ENCODE measurements around the gene ARPIN.
"Not testable (repeated sequence)": the region's sequence is repeated elsewhere in the genome, so short reads cannot be mapped to it uniquely, and the experiment has no call there.

ARPIN gene
- total RNA-seq = 0 to 0.04 (median 0) reads per million in 3 experiments

GRCh38 chr15:89912674-89913396 is at the start of gene ARPIN:
TSS of gene ARPIN (minus strand) at chr15:89912952. CDS start at chr15:89912835, 117 bp downstream.
- DNase-seq = no peak

- no peak for DNase-seq
Observed at GRCh38 chr15:89958107-89958805, 45.5 kb upstream of the ARPIN start.

DNA sequence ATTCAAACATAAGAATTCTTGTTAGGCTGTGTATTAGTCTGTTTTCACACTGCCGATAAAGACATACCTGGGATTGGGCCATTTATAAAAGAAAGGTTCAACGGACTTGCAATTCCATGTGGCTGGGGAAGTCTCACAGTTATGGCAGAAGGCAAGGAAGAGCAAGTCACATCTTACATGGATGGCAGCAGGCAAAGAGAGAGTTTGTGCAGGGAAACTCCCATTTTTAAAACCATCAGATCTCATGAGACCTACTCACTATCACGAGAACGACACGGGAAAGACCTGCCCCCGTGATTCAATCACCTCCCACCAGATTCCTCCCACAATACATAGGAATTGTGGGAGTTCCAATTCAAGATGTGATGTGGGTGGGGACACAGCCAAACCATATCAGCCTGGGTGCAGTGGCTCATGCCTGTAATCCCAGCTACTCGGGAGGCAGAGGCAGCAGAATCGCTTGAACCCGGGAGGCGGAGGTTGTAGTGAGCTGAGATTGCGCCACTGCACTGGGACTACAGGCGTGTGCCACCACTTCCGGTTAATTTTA is 42.8 kb upstream of the ARPIN start:
- DNase-seq = not testable (repeated sequence)

- no peak for DNase-seq
Observed at GRCh38 chr15:89954541-89954940, 41.8 kb upstream of the ARPIN start.

GRCh38 chr15:89948796-89949195 is 36.0 kb upstream of the ARPIN start:
- no peak for DNase-seq

GRCh38 chr15:89947385-89947784 is 34.6 kb upstream of the ARPIN start:
- DNase-seq = no peak

GRCh38 chr15:89946681-89947299 is 34.0 kb upstream of the ARPIN start:
- no peak for DNase-seq

DNA sequence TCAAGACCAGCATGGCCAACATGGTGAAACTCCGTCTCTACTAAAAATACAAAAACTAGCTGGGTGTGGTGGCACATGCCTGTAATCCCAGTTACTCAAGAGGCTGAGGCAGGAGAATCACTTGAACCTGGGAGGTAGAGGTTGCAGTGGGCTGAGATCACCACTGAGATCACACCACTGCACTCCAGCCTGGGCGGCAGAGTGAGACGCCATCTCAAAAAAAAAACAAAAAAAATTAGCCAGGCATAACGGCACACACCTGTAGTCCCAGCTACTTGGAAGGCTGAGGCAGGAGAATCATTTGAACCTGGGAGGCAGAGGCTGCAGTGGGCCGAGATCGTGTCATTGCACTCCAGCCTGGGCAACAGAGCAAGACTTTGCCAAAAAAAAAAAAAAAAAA is 31.0 kb upstream of the ARPIN start:
- DNase-seq = not testable (repeated sequence)

GRCh38 chr15:89939910-89940309 is 27.2 kb upstream of the ARPIN start:
- DNase-seq = no peak

DNA sequence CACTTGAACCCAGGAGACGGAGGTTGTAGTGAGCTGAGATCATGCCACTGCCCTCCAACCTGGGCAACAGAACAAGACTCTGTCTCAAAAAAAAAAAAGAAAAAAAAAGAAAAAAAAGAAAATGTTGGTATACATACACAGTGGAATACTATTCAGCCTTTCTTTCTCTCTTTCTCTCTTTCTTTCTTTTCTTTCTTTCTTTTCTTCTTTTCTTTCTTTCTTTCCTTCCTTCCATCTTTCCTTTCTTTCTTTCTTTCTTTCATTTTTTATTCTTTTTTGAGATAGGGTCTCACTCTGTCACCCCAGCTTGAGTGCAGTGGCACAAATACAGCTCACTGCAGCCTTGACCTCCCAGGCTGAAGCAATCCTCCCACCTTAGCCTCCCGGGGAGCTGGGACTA is 26.6 kb upstream of the ARPIN start:
- DNase-seq = not testable (repeated sequence)

- DNase-seq = no peak
Observed at GRCh38 chr15:89937365-89938350, 24.9 kb upstream of the ARPIN start.

GRCh38 chr15:89936786-89937265 is 24.1 kb upstream of the ARPIN start:
- no peak for DNase-seq

DNA sequence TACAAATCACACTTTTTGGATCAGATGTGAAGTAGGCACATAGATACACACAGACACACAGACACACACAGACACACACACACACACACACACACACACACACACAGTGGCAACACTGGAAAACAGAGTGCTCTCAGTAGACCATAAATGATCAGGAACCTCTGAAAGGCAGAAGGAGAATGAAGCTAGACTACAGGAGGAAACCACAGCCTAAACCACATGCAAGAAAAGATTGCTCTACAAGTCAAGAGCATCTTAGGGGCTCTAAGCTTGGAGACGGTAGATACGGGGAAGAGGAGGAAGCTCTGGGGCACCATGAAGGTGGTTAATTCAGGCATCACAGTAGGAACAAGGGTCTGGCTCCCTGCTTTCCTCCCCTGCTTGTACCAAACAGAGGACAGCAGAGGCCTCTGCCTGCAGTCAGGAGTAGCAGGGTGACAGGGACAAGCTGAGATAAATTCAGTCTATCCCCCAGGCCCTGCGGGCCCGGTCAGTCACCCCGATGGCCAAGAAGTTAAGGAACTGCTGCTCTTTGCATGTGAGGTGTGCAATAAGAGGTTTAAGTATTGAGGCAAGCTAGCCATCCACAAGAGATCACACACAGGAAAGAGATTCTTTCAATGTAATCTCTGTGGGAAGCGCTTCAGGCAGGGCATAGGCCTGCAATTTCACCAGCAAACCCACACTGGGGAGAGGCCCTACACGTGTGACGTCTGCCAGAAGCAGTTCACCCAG is 23.5 kb upstream of the ARPIN start:
- peak; percentile 36 for DNase-seq

GRCh38 chr15:89932880-89933279 is 20.1 kb upstream of the ARPIN start:
- DNase-seq = no peak

GRCh38 chr15:89928421-89928820 is 15.7 kb upstream of the ARPIN start:
- no peak for DNase-seq

DNA sequence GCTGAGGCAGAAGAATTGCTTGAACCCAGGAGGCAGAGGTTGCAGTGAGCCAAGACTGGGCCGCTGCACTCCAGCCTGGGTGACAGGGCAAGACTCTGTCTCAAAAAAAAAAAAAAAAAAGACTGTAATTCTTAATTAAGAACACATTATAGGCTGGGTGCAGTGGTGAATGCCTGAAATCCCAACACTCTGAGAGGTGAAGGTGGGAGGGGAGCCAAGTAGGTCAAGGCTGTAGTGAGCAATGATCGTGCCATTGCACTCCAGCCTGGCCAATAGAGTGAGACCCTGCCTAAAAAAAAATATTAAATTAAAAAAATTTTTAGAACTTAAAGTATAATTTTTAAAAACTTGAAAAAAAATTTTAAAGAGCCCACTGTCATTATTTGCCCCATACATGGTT is 13.4 kb upstream of the ARPIN start:
- no peak for DNase-seq

GRCh38 chr15:89917442-89918101 is 4.8 kb upstream of the ARPIN start:
- DNase-seq = no peak

DNA sequence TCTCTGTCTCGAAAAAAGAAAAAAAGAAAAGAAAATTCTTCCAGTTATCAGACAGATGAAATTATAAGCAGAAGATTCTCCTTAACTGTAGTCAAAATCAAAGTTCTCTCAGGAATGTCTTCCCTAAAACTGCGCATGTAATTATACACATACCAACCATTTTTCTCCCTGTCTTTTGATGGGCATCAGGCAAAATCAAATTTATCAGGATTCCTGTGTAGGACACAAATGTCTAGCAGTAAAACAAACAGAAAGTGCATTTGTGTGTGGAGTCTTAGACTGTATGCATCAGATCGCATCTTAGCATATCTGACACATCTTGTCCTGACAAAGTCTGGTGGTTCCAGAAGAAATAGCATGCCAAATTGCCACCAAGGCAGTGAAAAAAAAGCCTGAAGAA is 3.9 kb upstream of the ARPIN start:
- no peak for DNase-seq

DNA sequence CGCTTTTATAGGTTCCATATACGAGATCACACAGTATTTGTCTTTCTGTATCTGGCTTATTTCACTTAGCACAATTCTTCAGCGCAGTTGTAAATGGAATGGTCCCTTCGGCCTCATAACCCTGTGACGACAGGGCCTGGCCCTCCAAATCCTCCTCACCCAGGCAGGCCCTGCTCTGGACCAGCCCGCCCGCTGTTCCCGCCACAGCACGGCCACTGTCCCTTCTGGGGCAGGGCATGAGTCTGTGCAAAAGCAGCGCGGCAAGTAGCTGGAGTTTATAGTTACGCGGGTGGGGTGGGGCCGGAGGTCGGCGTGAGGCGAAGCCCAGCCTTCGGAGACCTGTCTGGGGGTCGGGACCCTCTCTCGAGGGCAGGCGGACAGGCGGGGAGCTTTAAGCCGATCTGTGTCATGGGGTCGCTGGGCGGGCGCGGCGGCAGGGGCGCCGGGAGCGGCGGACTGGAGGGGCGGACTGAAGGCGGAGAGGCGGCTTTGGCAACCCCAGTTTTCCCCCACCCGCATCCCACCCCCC is 543 bp downstream of the ARPIN start:
- DNase-seq = no peak

DNA sequence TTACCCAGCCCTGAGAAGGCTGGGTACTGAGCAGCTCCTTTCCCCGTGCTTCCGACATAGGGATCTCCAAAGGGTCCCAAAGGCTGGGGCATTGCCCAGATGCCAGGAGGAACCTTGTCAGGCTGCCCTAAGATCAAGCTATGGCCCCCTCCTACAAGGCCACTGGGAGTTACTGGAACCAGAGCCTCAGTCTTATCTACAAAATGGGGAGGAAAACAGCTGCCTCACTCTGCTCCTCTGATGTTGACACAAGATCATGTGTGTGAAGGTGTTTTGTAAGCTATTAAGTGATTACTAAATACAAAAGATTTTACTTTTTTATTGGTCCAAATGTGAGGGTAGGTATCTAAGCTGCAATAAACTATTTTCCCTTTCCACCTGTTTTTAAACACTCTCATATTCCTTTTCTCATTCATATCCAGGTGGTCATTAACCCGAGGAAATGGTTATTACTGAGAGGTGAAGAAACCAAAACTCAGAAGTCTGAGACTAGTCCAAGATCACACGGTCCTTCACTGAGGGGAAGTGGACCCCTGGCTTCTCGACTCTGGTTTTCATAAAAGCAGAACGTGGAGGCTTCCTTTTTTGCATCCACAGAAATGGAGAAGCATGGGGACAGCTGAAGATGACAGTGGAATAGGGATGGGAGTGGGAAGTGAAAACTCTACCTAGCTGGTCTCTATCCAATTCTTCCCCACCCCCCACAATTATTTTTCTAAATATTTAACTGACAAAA is 1.7 kb downstream of the ARPIN start:
- DNase-seq = no peak

Data from central memory CD4-positive, alpha-beta T cell (primary cell).